HG03521 (cell line): ENCODE data around the gene MAEA.

Experiments used
- ATAC-seq: cut with Tn5 transposase; IDR thresholded peaks from one replicate; pipeline ENCODE4 v1.9.1; 2021; ENCODE audit warnings: mild to moderate bottlenecking, moderate library complexity; ENCODE audit not compliant: unreplicated experiment

The MAEA gene

DNA sequence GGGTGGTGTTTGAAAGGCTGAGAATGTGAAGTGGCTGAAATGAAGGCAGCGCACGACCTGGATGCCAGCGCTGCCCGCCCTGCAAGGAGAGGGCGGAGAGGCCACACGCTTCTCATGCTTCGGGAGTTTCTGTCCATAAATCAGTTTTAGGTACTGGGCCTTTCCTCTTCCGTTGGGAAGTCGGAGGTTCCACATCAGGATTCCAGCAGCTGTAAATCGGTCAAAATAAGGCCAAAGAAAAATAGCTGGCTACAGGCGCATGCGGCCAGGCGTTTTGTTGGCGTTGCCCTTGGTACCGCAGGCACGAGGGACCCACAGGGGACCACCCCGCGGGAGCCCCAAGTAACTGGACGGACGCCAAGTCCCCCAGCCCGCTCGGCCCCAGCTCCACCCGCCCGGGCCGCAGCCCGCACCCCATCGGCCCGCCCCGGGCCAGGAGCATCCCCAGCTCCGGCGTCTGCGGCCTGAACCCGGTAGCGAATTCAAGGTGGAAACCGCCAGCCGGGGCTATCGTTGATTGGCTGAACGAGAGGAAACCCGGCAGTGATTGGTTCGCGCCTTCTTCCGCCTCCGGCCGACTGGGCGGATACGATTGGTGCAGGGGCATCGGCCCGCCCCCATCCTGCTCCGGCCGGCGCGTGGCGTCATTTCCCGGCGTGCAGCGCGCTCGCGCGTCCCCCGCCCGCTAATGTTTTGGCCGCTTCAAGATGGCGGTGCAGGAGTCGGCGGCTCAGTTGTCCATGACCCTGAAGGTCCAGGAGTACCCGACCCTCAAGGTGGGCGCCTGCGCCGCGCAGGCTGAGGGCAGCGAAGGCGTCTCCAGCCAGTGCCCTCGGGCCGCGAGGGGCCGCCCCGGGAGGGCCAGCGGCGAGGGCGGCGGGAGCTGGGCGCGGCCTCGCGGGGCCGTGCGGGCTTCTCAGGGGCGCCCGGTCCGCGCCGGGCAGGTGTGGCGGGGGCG is at the start of gene MAEA:
TSS of gene MAEA (plus strand) at position 685 of the 958 bp plus-strand sequence. CDS start at position 708, 23 bp downstream.
- ATAC-seq = peak; percentile 95

DNA sequence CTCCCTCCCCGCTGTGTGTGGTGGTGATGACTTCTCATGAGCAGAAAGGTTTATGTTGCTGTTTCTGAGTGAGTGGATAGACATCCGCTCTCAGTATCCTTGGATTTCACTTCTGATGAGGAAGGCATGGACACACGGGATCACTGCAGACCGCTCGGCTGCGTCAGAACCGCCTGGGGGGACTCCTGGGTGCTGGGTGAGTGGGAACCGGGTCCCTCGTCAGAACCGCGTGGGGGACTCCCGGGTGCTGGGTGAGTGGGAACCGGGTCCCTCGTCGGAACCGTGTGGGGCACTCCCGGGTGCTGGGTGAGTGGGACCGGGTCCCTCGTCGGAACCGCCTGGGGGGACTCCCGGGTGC is 49.8 kb upstream of the MAEA start:
- no peak for ATAC-seq

DNA sequence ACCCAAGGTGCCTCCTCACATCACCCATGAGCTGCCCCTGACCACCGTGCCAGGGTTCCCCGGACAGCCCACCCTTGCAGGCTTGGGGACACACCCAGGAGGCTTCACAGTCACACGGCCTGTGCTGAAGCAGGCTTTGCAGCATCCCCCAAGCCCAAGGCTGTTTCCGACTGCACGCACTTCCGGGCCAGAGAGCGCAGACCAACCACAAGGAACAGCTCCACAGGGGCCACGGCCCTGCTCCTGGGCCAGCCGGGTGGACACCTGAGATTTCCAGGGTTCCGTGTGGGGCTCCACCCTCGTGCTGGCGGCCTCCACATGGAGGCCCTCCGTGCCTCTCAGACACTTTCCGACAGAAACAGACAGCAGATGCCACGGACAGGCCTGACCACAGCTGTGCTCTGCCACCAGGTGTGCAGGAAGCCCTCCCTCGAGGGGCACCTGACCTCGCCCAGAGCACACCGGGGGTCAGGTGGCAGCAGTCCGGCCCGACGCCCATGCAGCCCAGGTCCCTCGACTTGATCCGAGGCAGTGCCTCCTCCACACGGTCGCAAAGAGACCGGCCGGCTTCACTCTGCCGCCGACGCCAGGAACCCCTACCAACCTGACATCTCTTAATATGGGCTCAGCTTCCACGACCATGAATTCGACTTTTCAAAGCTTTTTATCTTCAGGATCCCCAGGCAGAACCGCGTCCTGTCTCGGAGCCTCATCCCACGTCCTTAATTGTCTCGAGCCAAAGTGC is 48.8 kb upstream of the MAEA start:
- no peak for ATAC-seq

DNA sequence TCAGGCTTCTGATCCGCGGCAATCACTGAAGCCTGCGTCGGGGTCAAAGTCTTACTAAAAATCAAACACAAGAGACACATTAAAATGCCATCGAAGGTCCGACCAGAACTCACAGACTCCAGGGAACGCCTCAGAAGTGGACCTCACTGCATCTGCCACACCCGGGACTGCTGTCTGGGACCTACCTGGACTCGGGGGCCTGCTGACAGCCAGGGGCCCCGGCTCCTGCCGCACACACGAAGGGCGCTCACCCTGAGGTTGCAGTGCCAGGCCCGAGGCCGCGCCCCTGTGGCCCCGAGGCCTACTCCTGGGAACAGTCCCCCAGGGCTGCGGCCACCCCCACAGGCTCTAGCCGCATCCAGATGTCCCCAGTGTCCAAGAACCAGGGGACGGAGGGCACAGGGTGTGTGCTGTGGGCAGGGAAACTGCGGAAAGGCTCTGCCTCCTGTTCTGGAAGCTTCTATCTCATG is 48.2 kb upstream of the MAEA start:
- ATAC-seq = no peak

DNA sequence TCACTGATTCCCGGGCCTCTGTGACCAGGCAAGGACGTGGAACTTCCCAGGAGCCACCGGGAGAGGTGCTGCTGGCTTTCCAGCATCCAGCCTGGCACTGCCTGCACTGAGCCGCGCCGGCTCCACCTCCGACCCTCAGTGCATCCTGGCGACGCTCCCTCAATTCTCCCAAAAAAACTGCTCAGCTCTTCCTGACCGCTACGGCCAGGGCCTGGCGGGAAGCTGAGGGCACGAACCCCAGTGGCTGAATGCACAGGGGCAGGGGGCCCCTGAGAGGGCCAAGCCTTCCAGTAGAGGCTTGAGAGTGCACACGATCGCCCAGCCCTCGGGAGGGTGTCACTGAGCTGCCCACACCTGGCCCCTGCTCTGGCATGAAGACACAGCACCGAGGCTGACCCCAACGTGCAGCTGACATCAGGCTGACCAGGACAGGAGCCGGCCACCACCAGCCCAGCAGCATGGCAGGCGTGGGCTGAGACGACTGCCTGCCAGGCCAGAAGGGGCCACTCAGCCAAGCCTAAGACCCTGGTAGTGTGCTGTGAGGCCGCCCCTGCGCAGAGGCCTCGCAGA is 47.7 kb upstream of the MAEA start:
- ATAC-seq = no peak

DNA sequence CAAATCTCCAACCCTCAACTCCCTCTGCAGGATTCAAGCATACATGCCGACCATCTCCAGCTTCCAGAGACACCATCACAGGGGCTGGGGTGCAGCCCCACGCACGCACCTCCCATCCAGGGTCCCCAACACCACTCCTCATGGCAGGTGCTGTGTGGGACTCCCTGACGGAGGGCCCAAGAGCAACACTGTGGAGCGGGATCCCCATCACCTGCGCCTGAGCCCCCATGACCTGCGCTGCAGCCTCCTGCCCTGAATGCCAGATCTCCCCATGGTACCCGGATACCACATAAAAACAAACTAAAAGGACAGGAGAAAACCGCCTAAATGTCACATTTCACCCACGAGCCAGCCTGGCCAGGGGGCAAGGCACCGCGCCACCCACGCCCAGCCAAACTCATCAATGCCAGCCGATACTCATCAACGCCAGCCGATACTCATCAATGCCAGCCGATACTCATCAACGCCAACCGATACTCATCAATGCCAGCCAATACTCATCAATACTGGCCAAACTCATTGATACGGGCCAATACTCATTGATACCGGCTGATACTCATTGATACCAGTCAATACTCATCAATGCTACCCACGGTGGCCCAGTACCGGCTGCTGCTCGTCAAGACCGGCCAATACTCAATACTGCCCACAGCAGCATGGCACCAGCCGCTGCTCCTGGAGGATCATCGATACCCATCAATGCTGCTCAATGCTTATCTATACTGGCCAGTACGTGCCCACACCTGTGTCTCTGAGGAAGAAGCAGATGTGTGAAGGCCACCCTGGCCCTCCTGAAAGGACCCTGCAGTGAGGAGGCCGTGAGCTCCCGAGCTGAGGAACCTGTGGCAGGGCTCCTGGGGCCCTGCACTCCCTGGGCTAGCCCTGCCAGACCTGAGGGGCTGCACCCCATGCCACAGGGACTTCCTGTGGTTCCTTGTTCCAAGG is 46.9 kb upstream of the MAEA start:
- ATAC-seq = no peak

DNA sequence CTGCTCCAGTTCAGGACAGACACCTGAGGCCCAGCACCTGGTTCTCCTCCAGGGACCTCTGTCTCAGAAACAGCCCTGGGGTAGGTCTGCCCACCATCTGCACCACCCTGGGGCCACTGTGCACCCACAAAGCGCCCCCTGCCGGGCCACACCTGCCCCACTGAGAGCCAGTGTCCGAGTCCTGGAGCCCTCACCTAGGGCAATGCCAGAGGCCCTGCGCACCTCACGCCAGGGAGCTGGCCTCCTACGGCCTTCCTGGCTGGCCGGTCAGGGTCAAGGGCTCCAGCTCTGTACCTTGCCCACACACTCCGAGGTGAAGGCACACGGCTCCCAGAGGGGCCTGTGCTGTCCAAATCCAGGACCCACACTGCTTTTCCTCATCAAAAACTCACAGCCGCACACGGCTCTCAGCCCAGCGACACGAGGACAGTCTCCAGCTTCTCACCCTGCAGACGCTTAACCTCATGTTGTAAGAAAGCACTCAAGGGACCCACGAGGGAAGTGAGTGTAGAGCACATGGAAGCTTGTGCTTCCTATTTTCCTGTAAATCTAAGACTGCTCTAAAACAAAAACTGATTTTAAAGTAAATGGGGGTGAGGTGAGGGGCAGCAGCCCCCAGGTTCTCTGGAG is 46.1 kb upstream of the MAEA start:
- ATAC-seq = no peak

DNA sequence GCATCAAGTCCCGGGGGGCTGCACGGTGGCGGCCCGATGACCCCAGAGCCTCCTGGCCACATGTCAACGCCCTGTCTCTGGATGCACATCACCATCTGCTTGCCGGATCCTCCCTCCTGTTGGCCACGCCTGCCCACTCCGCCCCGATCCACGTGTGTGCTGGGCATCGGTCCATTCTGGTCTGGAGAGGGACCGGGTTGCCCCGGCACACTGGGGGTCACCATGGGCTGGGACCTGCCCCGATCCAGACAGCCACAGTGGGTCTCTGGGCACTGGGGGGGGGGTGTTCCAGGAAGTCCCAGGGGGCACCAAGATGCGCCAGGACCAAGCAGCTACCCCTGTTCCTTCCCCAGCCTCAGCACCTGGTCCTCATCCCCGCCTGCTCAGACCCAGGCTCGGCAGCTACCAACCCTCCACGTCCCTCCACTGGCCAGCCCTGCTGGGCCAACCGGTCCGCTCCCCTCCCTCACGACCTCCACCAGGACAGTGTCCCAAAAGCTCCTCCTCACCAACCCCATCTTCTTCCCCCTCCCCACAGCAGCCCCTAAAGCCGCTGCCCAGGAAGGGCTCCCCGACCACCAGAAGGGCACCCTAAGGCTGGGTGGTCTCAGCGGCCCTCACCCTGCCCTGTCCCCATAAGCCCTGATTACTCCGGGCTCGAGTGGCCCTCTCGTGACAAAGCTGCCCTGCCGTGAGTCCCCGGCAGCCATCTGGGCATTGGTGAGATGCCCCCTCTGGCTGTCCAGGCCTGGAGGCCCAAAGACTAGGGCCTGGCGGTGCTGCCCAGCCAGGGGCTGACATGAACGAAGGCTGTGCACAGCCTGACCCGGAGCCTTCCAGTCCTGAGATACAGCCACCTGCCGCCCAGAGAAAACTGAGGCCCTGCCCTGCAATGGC is 45.4 kb upstream of the MAEA start:
- ATAC-seq = no peak

DNA sequence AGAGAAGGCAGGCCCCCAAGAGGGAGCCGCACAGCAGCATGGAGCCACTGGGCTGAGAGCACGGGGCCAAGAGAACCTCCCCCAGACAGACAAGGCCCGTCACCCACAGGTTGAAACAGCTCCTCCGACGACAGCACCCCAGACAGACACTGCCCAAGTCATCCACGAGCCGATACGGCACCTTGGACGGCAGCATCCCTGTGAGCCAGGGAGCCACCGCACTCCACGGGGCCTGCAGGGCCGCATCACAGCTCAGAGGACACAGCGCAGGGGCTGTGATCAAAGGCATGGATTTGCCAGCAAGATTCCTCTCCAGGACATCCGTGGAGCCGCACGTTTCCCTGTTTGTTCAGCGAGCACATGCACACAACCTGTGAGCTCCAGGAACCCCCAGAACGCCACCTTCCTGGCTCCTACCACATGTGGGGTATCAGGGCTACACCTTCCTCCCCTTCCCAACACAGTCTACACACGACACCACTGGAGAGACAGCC is 44.7 kb upstream of the MAEA start:
- no peak for ATAC-seq

DNA sequence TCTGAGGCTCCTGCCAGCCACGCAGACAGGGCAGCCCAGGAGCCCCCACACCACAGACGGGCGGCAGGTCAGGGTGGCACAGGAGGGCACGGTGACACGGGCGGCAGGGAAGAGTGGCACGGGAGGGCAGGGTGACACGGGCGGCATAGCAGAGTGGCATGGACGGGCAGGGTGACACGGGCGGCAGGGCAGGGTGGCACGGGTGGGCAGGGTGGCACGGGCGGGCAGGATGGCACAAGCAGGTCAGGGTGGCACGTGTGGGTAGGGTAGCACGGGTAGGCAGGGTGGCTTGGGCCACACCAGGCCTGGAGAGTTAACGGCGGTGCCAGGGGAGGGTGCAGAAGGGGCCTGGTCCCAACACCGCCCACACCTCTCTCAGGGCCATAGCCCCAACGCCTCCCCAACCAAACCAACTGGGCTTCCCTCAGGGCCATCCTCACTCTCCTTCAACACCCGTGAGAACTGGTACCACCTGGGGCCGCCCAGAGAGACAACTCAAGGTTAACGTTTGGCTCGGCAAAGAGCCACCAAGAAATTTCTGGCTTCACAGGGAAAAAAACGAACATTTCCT is 44.1 kb upstream of the MAEA start:
- no peak for ATAC-seq

DNA sequence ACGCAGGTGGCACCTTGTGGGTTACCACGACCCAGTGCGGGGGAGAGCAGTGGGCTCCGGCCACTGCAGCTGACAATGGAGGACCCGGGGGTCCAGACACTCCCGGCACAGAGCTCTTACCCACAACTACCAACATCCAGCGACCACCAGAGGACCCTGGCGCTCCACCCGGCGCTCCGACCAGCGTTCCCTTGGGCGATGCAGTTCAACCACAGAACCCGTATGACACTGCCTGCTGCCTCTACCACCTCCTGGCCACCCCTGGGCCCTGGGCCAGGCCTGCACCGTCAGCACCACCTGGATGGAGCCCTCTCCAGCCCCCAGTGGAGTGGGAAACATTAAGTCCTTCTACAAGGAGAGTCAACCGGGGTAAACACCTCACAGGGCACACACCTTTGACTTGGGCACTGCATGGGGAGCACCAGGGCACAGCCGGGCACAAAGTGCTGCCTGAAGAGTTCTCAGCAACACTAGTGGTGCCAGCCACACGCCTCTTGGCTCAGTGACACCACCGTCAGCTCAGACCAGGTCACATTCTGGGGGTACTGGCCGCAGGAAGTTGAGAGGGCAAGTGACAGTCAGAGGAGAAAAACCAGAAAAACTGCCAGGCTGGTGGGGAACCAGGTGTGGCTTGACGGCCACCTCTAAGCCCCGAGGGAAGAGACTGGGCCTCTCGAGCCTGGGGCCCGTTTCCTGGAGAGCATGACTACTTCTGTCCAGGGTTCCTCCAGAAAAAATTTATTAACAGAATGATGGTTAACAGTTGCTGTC is 43.4 kb upstream of the MAEA start:
- no peak for ATAC-seq

DNA sequence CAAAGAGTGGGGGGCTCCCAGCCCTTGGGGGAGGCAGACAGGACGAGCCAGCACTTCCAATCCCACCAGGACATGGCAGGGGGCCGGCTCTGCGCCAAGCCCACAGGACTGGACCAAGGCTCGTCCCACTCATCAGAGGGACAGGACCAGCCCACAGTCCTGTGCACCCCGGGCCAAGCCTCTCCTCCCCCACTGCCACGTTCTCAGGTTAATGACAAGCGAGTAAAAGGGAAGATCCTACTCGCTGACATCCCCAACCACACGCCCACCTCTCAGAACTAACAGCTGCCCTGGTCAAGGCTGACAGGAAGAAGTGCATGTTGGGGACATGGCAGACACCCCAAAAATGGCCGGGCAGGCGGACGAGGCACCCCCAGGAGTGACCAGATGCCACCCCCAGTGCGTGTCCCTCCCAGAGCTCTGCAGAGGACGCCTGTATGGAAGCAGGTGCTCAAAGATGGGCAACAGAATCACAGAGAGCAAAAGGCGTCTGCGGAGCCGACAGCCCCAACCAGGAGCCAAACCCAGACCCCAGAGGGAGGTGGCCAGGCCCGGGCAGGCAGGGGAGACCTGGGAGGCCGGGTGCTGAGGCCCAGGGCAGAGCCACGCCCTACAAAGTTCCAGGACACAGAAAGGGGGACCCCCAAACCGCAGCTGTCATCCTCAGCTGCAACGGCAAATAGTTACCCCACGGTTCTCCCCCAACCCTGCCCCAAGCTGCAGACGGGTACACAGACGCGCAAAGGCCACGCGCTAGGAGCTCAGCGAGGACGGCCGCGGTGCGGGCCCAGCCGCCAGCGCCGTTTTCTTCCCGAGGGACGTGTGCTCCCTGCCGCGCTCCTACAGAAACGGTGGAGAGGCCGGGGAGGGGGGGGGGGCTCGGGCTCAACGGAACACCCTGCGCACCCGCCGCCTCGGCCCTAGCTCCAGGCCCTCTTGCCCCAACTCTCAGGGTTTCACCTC is 42.5 kb upstream of the MAEA start:
- ATAC-seq = no peak

DNA sequence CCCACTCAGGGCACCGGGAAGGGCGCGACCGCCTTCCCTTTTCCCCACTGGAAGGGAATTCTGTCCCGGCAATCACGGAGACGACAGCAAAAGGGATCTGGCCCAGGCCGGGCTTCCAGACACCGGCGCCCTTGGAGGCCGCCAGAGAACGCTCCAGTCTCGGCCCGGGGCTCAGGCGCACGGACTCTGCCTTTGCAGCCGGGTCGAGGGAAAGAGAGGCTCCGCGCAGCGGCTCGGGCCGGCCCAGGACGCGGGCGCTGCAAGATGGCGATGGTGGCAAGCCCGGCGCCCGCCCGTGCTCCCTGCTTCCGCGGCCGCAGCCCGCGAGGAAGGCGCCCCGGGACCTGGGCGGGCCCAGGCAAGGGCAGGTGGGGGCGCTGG is 41.8 kb upstream of the MAEA start:
- no peak for ATAC-seq

DNA sequence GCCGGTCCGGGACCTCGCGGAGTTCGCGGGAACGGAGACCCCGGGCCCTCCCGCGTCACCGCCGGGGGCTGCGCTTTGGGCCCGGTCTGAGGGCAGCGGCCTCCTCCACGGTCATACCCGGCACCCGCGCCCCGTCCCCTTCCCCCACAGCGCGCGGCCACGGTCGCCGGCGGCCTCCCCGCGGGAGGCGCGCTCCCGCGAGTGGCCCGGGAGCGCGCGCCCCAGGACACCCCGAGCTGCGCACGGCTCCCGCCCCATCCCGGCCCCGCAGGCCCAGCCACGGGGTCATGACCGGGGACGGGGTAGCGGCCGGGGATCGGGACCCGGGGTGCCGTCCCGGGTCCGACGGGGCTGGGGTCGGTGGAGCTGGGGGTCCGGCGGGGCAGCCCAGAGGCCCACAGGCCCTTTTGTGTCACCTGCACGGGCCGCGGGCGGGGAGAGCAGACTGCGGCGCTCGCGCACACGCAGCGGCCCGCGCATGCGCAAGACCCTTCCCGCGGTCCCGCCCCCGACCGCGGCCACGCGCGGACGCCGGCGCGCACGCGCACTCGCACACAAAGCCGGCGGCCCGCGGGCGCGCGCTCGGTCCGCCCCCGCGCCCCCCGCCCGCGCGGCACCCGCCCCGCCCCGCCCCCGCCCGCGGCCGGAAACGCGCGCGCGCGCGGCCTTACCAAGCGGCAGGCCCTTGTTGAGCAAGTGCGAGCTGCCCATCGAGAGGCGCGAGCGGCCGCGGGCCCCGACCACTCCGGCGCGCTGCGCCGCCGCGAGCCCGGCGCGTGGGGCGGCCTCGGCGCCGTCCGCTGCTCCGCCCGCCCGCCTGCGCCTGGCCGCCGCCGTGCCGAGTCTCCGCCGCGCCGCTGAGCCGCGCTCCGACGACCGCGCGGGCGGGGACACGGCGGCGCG is 41.2 kb upstream of the MAEA start, which contains the start of gene CTBP1:
TSS of gene CTBP1 (minus strand) at position 886 of the 903 bp plus-strand sequence. CDS start 7,799 bp downstream, outside the sequence.
- ATAC-seq = peak; percentile 42

DNA sequence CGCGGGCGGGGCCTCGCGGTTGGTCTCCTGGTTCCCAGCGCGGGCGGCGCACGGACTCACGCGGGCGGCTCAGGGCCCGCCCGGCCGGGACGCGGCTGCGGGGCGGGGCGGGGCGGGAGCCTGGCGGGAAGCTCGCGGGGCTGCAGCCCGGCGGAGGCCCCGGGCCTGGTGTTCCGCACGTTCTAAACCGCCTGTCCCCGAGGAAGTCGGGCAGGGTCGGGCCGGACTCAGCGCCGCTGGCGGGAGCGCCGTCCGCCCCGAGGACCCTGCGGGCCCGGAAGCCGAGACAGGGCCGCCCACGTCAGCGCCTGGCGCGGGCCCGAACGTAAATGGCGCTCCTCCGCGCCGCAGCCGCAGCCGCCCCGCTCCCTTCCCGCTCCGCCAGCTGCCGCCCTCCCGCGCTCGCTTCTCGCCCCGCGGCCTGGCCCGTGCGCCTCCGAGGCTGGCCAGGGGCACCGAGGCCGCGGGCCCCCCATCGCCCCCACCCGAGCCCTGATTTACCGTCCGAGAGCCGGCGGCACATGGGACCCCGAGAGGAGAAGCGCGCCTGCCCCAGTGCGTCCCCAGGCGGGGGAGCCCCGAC is 40.5 kb upstream of the MAEA start:
- peak; percentile 55 for ATAC-seq
